OCI-LY7 (cell line): Measurements from ENCODE around the gene WDR74.

Experiments used
- CTCF ChIP-seq: fragments of 200-600 bp; sonication (generic); conservative IDR thresholded peaks from 2 replicates; pipeline ENCODE4 v1.5.1; 2014; ENCODE audit warnings: mild to moderate bottlenecking, antibody characterized with exemption, low read length, moderate library complexity, mixed read lengths
- EZH2phosphoT487 ChIP-seq: fragments of 200-600 bp; sonication (generic); IDR thresholded peaks from 2 replicates; pipeline ENCODE4 v1.6.1; 2018; ENCODE audit warnings: low read depth, borderline replicate concordance, mild to moderate bottlenecking, mixed run types, antibody characterized with exemption, low read length, moderate library complexity, mixed read lengths

DNA sequence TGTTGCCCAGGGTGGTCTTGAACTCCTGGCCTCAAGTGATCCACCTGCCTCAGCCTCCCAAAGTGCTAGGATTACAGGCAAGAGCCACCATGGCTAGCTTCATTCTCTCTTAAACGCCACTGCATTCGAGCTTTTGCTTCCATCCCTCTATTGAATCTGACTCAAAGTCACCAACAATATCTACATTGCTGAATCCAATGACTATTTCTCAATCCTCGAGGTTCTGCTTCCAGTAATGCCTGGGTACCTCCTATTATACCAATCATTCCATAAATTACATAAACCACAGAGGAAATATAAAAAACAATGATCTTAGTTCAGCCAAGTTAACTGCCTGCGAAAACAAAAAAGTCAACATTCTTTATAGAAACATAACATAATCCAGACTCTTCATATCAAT is 22.3 kb downstream of the WDR74 start:
- TF ChIP-seq CTCF, result no peak
- TF ChIP-seq EZH2phosphoT487, result no peak
